A673 (cell line): ENCODE data around the gene BLVRA.

Experiments used
- EZH2 ChIP-seq: fragments of 200-600 bp; sonication (generic); IDR thresholded peaks from 2 replicates; pipeline ENCODE4 v1.6.1; 2017; ENCODE audit warnings: borderline replicate concordance, low read depth, mild to moderate bottlenecking, mixed read lengths, antibody characterized with exemption, low read length; ENCODE audit not compliant: poor library complexity, severe bottlenecking
- TF ChIP-seq, protein P1 (sequence below): fragments of 300-800, 200-600 bp; sonication (generic); conservative IDR thresholded peaks from 2 replicates; pipeline ENCODE4 v1.5.1; 2017; ENCODE audit warnings: low read depth, mild to moderate bottlenecking, antibody characterized with exemption, low read length, moderate library complexity, mixed read lengths

DNA sequence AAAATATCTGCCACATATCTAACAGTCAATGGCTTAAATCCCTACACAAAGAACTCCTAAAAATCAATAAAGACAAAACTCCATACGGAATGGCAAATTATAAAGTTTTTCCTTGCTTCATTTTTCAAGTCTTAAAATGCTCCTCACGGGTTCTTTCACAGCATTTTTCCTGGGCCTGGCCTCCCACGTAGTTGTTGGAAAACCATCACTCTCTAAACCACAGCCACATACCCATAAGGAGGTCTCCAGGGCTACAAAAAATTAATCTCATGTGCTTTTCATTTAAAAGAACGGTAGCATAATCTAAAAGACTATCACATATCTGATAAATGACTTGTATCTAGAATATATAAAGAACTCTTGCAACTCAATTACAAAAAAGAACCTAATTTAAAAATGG is 32.0 kb upstream of the BLVRA start:
- TF ChIP-seq, protein P1, sequence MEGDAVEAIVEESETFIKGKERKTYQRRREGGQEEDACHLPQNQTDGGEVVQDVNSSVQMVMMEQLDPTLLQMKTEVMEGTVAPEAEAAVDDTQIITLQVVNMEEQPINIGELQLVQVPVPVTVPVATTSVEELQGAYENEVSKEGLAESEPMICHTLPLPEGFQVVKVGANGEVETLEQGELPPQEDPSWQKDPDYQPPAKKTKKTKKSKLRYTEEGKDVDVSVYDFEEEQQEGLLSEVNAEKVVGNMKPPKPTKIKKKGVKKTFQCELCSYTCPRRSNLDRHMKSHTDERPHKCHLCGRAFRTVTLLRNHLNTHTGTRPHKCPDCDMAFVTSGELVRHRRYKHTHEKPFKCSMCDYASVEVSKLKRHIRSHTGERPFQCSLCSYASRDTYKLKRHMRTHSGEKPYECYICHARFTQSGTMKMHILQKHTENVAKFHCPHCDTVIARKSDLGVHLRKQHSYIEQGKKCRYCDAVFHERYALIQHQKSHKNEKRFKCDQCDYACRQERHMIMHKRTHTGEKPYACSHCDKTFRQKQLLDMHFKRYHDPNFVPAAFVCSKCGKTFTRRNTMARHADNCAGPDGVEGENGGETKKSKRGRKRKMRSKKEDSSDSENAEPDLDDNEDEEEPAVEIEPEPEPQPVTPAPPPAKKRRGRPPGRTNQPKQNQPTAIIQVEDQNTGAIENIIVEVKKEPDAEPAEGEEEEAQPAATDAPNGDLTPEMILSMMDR = no peak
- no peak for TF ChIP-seq EZH2
